Measurements from ENCODE around the gene FOXRED1. TPM values are rescaled to one million over a fixed set of nuclear protein-coding genes. Genes with fewer than 3 reads are reported as not detected.

Gene FOXRED1
- total RNA-seq, 1 experiment from 2014 or later = 43.2 TPM

GRCh38 chr11:126290887-126291286 lies 21.9 kb downstream of the FOXRED1 start:
- no peaks in the 10 kb centered on the region for H3K9me2 ChIP-seq (ENCODE audit: insufficient read depth)
- H3K4me1 ChIP-seq (replicated peaks; ENCODE audit: insufficient read depth) = no peaks in the 10 kb centered on the region
- no peaks in the 10 kb centered on the region for H4K20me1 ChIP-seq (ENCODE audit: insufficient read depth)
- no peak overlapping the region for H3K4me3 ChIP-seq
- TF ChIP-seq EZH2 (IDR thresholded peaks at IDR 0.05; ENCODE audit: low read depth) = no peak
- TF ChIP-seq, protein P1, sequence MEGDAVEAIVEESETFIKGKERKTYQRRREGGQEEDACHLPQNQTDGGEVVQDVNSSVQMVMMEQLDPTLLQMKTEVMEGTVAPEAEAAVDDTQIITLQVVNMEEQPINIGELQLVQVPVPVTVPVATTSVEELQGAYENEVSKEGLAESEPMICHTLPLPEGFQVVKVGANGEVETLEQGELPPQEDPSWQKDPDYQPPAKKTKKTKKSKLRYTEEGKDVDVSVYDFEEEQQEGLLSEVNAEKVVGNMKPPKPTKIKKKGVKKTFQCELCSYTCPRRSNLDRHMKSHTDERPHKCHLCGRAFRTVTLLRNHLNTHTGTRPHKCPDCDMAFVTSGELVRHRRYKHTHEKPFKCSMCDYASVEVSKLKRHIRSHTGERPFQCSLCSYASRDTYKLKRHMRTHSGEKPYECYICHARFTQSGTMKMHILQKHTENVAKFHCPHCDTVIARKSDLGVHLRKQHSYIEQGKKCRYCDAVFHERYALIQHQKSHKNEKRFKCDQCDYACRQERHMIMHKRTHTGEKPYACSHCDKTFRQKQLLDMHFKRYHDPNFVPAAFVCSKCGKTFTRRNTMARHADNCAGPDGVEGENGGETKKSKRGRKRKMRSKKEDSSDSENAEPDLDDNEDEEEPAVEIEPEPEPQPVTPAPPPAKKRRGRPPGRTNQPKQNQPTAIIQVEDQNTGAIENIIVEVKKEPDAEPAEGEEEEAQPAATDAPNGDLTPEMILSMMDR (conservative IDR thresholded peaks at IDR 0.05) = no peak
- H2AFZ ChIP-seq = no peak overlapping the region
- no peaks in the 10 kb centered on the region for H3K79me2 ChIP-seq (ENCODE audit: low read depth)
- no peak overlapping the region for H3K4me2 ChIP-seq
- POLR2A ChIA-PET (ENCODE audit: unreplicated experiment) = no interaction called here
- no TSS peak for BruUV-seq (replicated peaks)
- CTCF ChIA-PET = no interaction called here
- H3K27ac ChIP-seq = no peak overlapping the region
- no peaks in the 10 kb centered on the region for H3K27me3 ChIP-seq (ENCODE audit: insufficient read depth, low read depth)
- DNase-seq = no peak
- no peaks in the 10 kb centered on the region for H3K9me3 ChIP-seq (ENCODE audit: insufficient read depth, low read depth)
- H3K36me3 ChIP-seq (ENCODE audit: low read depth) = no peaks in the 10 kb centered on the region
- intact Hi-C loops (cut with micrococcal nuclease; ENCODE audit: unreplicated experiment) = no loop called here
- no peaks in the 10 kb centered on the region for H3F3A ChIP-seq (ENCODE audit: insufficient read depth, low read depth)

DNA sequence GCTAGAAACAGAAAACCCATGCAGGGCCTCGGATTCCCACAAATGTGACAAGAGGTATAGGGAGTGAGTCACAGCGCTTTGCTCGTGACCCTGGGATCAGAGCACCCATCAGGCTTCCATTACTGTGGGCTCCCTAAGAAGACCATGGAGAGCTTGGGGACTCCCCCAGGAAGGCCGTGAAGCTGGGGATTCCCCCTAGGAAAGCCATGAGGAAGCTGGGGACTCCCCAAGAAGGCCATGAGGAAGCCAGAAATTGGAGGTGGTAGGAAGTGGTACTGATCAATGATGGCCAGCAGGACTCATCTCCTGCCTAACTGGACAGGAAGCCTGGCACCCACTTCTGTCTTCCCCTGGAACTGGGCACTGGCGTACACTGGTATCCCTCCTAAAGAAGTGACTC lies 24.8 kb downstream of the FOXRED1 start:
- Histone ChIP-seq H3K4me1 (replicated peaks; ENCODE audit: insufficient read depth) (no peaks in the 10 kb centered on the region), H2AFZ (no peak overlapping the region), H3K27me3 (ENCODE audit: insufficient read depth, low read depth) (no peaks in the 10 kb centered on the region), H3K9me2 (ENCODE audit: insufficient read depth) (no peaks in the 10 kb centered on the region), H3K79me2 (ENCODE audit: low read depth) (no peaks in the 10 kb centered on the region), H4K20me1 (ENCODE audit: insufficient read depth) (no peaks in the 10 kb centered on the region), H3K36me3 (ENCODE audit: low read depth) (no peaks in the 10 kb centered on the region), H3K9me3 (ENCODE audit: insufficient read depth, low read depth) (no peaks in the 10 kb centered on the region), H3K4me3 (no peak overlapping the region), H3K27ac (no peak overlapping the region), H3F3A (ENCODE audit: insufficient read depth, low read depth) (no peaks in the 10 kb centered on the region), H3K4me2 (no peak overlapping the region)
- intact Hi-C loops (cut with micrococcal nuclease; ENCODE audit: unreplicated experiment) = no loop called here
- no peak for DNase-seq
- TF ChIP-seq EZH2 (IDR thresholded peaks at IDR 0.05; ENCODE audit: low read depth) = no peak
- TF ChIP-seq, protein P1 (conservative IDR thresholded peaks at IDR 0.05) = no peak
- BruUV-seq (replicated peaks) = no TSS peak
- CTCF ChIA-PET = no interaction called here
- POLR2A ChIA-PET (ENCODE audit: unreplicated experiment) = no interaction called here

GRCh38 chr11:126297004-126297403 lies 28.1 kb downstream of the FOXRED1 start:
- Histone ChIP-seq H3K79me2 (ENCODE audit: low read depth) (no peaks in the 10 kb centered on the region), H3K4me3 (no peak overlapping the region), H4K20me1 (ENCODE audit: insufficient read depth) (no peaks in the 10 kb centered on the region), H3K9me3 (ENCODE audit: insufficient read depth, low read depth) (no peaks in the 10 kb centered on the region), H2AFZ (no peak overlapping the region), H3K27ac (no peak overlapping the region), H3K4me2 (no peak overlapping the region), H3F3A (ENCODE audit: insufficient read depth, low read depth) (no peaks in the 10 kb centered on the region), H3K4me1 (replicated peaks; ENCODE audit: insufficient read depth) (no peaks in the 10 kb centered on the region), H3K9me2 (ENCODE audit: insufficient read depth) (no peaks in the 10 kb centered on the region), H3K36me3 (ENCODE audit: low read depth) (no peaks in the 10 kb centered on the region), H3K27me3 (ENCODE audit: insufficient read depth, low read depth) (no peaks in the 10 kb centered on the region)
- POLR2A ChIA-PET (ENCODE audit: unreplicated experiment) = no interaction called here
- intact Hi-C loops (cut with micrococcal nuclease; ENCODE audit: unreplicated experiment) = no loop called here
- CTCF ChIA-PET = no interaction called here
- no peak for DNase-seq
- no TSS peak for BruUV-seq (replicated peaks)
- no peak for TF ChIP-seq EZH2 (IDR thresholded peaks at IDR 0.05; ENCODE audit: low read depth)
- TF ChIP-seq, protein P1 (conservative IDR thresholded peaks at IDR 0.05) = no peak

Measured in PC-9 (cell line).